HL-60 (cell line): ENCODE data around the gene KCNJ6.

Source experiments
- DNase-seq, 2 experiments: peaks; one replicate each; pipeline ENCODE4 v3.0.0-alpha.2; 2010 to 2020; ENCODE audit warnings: low read depth in 1 of 2, low spot score in 1 of 2
- H3K27ac ChIP-seq: fragments of 250-450 bp; sonication (Bioruptor Pico); replicated peaks from 2 replicates; pipeline ENCODE4 v1.5.1; 2020; ENCODE audit warnings: mild to moderate bottlenecking, moderate library complexity
- H3K27me3 ChIP-seq: fragments of 250-450 bp; sonication (Bioruptor Pico); 2 replicates; pipeline ENCODE4 v1.5.1; 2021; ENCODE audit warnings: mild to moderate bottlenecking, moderate library complexity; ENCODE audit not compliant: insufficient read depth, poor library complexity, severe bottlenecking
- H3K4me3 ChIP-seq: replicated peaks from 2 replicates; pipeline ENCODE4 v1.5.1; 2011; ENCODE audit warnings: mild to moderate bottlenecking, control low read depth, low read length; ENCODE audit not compliant: insufficient read depth
- CTCF ChIP-seq: IDR thresholded peaks from one replicate; pipeline ENCODE4 v1.5.1; 2011; ENCODE audit warnings: low read length, control low read depth, inconsistent platforms; ENCODE audit not compliant: insufficient read depth
- GABPA ChIP-seq: IDR thresholded peaks from 2 replicates; pipeline ENCODE4 v1.6.1; 2012; ENCODE audit warnings: low read depth
- POLR2AphosphoS5 ChIP-seq: IDR thresholded peaks from 2 replicates; pipeline ENCODE4 v1.6.1; 2012; ENCODE audit warnings: low read depth
- REST ChIP-seq: IDR thresholded peaks from 2 replicates; pipeline ENCODE4 v1.6.1; 2012; ENCODE audit warnings: low read depth; ENCODE audit not compliant: insufficient replicate concordance
- SPI1 ChIP-seq: IDR thresholded peaks from 2 replicates; pipeline ENCODE4 v1.6.1; 2012; ENCODE audit warnings: low read depth, mild to moderate bottlenecking, borderline replicate concordance

KCNJ6 gene

GRCh38 chr21:37758982-37759381 lies 157.3 kb downstream of the KCNJ6 start:
- peak in 1 of 2 experiments; percentile 60 for DNase-seq
- no peak overlapping the region for H3K4me3 ChIP-seq
- H3K27ac ChIP-seq = no peak overlapping the region
- TF ChIP-seq CTCF (peak; percentile 44), POLR2AphosphoS5 (no peak), GABPA (no peak), SPI1 (no peak), REST (no peak)
- no peaks in the 10 kb centered on the region for H3K27me3 ChIP-seq

GRCh38 chr21:37757606-37758376 lies 158.5 kb downstream of the KCNJ6 start:
- H3K27me3 ChIP-seq = no peaks in the 10 kb centered on the region
- no peak overlapping the region for H3K27ac ChIP-seq
- TF ChIP-seq REST (no peak), SPI1 (no peak), GABPA (no peak), CTCF (no peak), POLR2AphosphoS5 (no peak)
- no peak overlapping the region for H3K4me3 ChIP-seq
- no peak for DNase-seq

- Histone ChIP-seq H3K27me3 (peaks cover 3% of the 10 kb centered on the region), H3K4me3 (no peak overlapping the region), H3K27ac (no peak overlapping the region)
- no peak for DNase-seq
- no peak for TF ChIP-seq SPI1
- TF ChIP-seq POLR2AphosphoS5 = no peak
- TF ChIP-seq REST = no peak
- no peak for TF ChIP-seq CTCF
- no peak for TF ChIP-seq GABPA
These were observed 163.1 kb downstream of the KCNJ6 start for GRCh38 chr21:37753122-37753599.
